GM21528 (cell line): ENCODE measurements around the gene GP2.

Experiments used
- ATAC-seq: cut with Tn5 transposase; IDR thresholded peaks from one replicate; pipeline ENCODE4 v1.9.1; 2021; ENCODE audit warnings: mild to moderate bottlenecking, moderate library complexity; ENCODE audit not compliant: unreplicated experiment, low FRiP score

The GP2 gene

GRCh38 chr16:20308266-20308665 is 19.0 kb downstream of the GP2 start:
- no peak for ATAC-seq

GRCh38 chr16:20307791-20308190 is 19.5 kb downstream of the GP2 start:
- no peak for ATAC-seq

GRCh38 chr16:20307240-20307671 is 20.1 kb downstream of the GP2 start:
- no peak for ATAC-seq

- no peak for ATAC-seq
Observed at GRCh38 chr16:20306401-20306800, 20.9 kb downstream of the GP2 start.

- ATAC-seq, result no peak
Observed at GRCh38 chr16:20303012-20303411, 24.3 kb downstream of the GP2 start.

GRCh38 chr16:20302389-20302788 is 24.9 kb downstream of the GP2 start:
- no peak for ATAC-seq

- no peak for ATAC-seq
Observed at GRCh38 chr16:20301840-20302239, 25.5 kb downstream of the GP2 start.

- ATAC-seq, result peak; percentile 64
Observed at GRCh38 chr16:20300312-20301097, 26.8 kb downstream of the GP2 start.

GRCh38 chr16:20298452-20298851 is 28.9 kb downstream of the GP2 start:
- no peak for ATAC-seq

GRCh38 chr16:20291208-20292206 is 35.8 kb downstream of the GP2 start:
- ATAC-seq, result no peak

- no peak for ATAC-seq
Observed at GRCh38 chr16:20289571-20289970, 37.7 kb downstream of the GP2 start.

- ATAC-seq, result no peak
Observed at GRCh38 chr16:20285993-20286499, 41.3 kb downstream of the GP2 start.

- no peak for ATAC-seq
Observed at GRCh38 chr16:20280259-20280658, 47.1 kb downstream of the GP2 start.

- ATAC-seq, result no peak
Observed at GRCh38 chr16:20271893-20272292, 55.4 kb downstream of the GP2 start.

- ATAC-seq, result no peak
Observed at GRCh38 chr16:20268409-20268808, 58.9 kb downstream of the GP2 start.

- no peak for ATAC-seq
Observed at GRCh38 chr16:20265019-20265418, 62.3 kb downstream of the GP2 start.

GRCh38 chr16:20263138-20263855 is 64.0 kb downstream of the GP2 start:
- no peak for ATAC-seq

GRCh38 chr16:20262248-20262647 is 65.1 kb downstream of the GP2 start:
- ATAC-seq, result no peak

- no peak for ATAC-seq
Observed at GRCh38 chr16:20260215-20261009, 66.9 kb downstream of the GP2 start.
